ENCODE results near the gene XRN2. TPM values are rescaled to one million over a fixed set of nuclear protein-coding genes. Genes with fewer than 3 reads are reported as not detected.

Gene XRN2
- total RNA-seq, 1 experiment from 2014 or later: 118 TPM

DNA sequence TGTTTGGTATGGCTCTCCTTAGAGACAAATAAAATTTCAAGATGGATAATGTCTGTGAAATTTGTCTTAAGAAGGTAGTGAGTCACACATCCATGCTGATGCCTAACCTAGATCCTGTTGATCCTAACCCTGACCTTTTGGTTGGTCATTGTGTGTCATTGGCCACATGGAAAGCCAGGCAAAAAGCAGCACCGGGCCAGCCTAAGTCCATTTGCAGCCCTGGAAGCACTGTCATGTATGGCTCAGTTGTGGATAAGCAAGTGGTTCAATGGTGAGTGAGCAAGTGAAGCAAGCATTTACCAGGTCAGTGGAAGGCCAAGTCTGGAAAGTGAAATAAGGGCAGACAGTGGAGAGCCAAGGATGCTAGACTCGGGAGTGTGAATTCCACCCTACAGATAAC is 12.1 kb upstream of the XRN2 start (continued):
- TF ChIP-seq, protein P1, sequence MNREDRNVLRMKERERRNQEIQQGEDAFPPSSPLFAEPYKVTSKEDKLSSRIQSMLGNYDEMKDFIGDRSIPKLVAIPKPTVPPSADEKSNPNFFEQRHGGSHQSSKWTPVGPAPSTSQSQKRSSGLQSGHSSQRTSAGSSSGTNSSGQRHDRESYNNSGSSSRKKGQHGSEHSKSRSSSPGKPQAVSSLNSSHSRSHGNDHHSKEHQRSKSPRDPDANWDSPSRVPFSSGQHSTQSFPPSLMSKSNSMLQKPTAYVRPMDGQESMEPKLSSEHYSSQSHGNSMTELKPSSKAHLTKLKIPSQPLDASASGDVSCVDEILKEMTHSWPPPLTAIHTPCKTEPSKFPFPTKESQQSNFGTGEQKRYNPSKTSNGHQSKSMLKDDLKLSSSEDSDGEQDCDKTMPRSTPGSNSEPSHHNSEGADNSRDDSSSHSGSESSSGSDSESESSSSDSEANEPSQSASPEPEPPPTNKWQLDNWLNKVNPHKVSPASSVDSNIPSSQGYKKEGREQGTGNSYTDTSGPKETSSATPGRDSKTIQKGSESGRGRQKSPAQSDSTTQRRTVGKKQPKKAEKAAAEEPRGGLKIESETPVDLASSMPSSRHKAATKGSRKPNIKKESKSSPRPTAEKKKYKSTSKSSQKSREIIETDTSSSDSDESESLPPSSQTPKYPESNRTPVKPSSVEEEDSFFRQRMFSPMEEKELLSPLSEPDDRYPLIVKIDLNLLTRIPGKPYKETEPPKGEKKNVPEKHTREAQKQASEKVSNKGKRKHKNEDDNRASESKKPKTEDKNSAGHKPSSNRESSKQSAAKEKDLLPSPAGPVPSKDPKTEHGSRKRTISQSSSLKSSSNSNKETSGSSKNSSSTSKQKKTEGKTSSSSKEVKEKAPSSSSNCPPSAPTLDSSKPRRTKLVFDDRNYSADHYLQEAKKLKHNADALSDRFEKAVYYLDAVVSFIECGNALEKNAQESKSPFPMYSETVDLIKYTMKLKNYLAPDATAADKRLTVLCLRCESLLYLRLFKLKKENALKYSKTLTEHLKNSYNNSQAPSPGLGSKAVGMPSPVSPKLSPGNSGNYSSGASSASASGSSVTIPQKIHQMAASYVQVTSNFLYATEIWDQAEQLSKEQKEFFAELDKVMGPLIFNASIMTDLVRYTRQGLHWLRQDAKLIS (CRISPR knock-in tag; IDR thresholded peaks at IDR 0.05; ENCODE audit: borderline replicate concordance): no peak
- TF ChIP-seq, protein P2, sequence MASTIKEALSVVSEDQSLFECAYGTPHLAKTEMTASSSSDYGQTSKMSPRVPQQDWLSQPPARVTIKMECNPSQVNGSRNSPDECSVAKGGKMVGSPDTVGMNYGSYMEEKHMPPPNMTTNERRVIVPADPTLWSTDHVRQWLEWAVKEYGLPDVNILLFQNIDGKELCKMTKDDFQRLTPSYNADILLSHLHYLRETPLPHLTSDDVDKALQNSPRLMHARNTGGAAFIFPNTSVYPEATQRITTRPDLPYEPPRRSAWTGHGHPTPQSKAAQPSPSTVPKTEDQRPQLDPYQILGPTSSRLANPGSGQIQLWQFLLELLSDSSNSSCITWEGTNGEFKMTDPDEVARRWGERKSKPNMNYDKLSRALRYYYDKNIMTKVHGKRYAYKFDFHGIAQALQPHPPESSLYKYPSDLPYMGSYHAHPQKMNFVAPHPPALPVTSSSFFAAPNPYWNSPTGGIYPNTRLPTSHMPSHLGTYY (CRISPR knock-in tag; IDR thresholded peaks at IDR 0.05): no peak
- no peak for TF ChIP-seq JAZF1 (CRISPR knock-in tag; IDR thresholded peaks at IDR 0.05)
- TF ChIP-seq, protein P3, sequence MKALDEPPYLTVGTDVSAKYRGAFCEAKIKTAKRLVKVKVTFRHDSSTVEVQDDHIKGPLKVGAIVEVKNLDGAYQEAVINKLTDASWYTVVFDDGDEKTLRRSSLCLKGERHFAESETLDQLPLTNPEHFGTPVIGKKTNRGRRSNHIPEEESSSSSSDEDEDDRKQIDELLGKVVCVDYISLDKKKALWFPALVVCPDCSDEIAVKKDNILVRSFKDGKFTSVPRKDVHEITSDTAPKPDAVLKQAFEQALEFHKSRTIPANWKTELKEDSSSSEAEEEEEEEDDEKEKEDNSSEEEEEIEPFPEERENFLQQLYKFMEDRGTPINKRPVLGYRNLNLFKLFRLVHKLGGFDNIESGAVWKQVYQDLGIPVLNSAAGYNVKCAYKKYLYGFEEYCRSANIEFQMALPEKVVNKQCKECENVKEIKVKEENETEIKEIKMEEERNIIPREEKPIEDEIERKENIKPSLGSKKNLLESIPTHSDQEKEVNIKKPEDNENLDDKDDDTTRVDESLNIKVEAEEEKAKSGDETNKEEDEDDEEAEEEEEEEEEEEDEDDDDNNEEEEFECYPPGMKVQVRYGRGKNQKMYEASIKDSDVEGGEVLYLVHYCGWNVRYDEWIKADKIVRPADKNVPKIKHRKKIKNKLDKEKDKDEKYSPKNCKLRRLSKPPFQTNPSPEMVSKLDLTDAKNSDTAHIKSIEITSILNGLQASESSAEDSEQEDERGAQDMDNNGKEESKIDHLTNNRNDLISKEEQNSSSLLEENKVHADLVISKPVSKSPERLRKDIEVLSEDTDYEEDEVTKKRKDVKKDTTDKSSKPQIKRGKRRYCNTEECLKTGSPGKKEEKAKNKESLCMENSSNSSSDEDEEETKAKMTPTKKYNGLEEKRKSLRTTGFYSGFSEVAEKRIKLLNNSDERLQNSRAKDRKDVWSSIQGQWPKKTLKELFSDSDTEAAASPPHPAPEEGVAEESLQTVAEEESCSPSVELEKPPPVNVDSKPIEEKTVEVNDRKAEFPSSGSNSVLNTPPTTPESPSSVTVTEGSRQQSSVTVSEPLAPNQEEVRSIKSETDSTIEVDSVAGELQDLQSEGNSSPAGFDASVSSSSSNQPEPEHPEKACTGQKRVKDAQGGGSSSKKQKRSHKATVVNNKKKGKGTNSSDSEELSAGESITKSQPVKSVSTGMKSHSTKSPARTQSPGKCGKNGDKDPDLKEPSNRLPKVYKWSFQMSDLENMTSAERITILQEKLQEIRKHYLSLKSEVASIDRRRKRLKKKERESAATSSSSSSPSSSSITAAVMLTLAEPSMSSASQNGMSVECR (CRISPR knock-in tag; IDR thresholded peaks at IDR 0.05; ENCODE audit: borderline replicate concordance): no peak
- no peak for TF ChIP-seq SP1 (CRISPR knock-in tag; conservative IDR thresholded peaks at IDR 0.05)
- TF ChIP-seq FOXK1 (CRISPR knock-in tag; IDR thresholded peaks at IDR 0.05): no peak

DNA sequence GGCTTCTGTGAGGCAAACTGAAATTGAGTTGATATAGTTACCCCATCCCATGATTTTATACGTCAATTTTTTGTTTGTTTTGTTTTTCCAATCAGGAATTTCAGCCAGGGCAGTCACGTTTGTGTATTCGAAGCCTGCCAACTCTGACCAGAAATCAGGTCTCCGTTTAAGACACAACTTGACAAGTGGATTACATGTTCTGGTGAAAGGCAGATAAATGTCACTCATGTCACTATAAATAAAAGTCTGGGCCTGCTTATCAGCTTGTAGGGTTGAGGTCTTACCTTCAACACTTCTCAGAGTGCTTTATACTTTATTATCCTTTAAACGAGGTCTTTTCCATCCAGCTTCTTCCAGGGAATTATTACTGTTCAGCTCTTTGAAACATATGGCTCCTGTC is 8.4 kb upstream of the XRN2 start:
- no peak for ATAC-seq
- H3K27me3 Mint-ChIP-seq (ENCODE audit: low read depth): no peaks in the 10 kb centered on the region; the same call in 1 of the 2 replicates
- POLR2A ChIA-PET: interaction anchor here (1.0 kb wide), 1 partner anchor 8 kb away, joined by 3 read pairs; the partner anchor contains the start of gene XRN2

More for the DNA sequence above, 8.4 kb upstream of the XRN2 start:
- Mint-ChIP-seq H3K4me1 (peaks cover 12% of the 10 kb centered on the region), H3K4me3 (no peak overlapping the region), H3K27ac (no peak overlapping the region), H3K9me3 (peaks cover 8% of the 10 kb centered on the region), H3K36me3 (no peaks in the 10 kb centered on the region)
- no peak for DNase-seq (ENCODE audit: low spot score)
- CTCF ChIA-PET: no interaction called here
- no peak for TF ChIP-seq ESRRA (CRISPR knock-in tag; IDR thresholded peaks at IDR 0.05; ENCODE audit: borderline replicate concordance)
- TF ChIP-seq, protein P4, sequence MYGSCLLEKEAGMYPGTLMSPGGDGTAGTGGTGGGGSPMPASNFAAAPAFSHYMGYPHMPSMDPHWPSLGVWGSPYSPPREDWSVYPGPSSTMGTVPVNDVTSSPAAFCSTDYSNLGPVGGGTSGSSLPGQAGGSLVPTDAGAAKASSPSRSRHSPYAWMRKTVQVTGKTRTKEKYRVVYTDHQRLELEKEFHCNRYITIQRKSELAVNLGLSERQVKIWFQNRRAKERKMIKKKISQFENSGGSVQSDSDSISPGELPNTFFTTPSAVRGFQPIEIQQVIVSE (CRISPR knock-in tag; IDR thresholded peaks at IDR 0.05; ENCODE audit: borderline replicate concordance): no peak
- TF ChIP-seq, protein P5, sequence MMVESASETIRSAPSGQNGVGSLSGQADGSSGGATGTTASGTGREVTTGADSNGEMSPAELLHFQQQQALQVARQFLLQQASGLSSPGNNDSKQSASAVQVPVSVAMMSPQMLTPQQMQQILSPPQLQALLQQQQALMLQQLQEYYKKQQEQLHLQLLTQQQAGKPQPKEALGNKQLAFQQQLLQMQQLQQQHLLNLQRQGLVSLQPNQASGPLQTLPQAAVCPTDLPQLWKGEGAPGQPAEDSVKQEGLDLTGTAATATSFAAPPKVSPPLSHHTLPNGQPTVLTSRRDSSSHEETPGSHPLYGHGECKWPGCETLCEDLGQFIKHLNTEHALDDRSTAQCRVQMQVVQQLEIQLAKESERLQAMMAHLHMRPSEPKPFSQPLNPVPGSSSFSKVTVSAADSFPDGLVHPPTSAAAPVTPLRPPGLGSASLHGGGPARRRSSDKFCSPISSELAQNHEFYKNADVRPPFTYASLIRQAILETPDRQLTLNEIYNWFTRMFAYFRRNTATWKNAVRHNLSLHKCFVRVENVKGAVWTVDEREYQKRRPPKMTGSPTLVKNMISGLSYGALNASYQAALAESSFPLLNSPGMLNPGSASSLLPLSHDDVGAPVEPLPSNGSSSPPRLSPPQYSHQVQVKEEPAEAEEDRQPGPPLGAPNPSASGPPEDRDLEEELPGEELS (CRISPR knock-in tag; IDR thresholded peaks at IDR 0.05): no peak
- TF ChIP-seq, protein P6, sequence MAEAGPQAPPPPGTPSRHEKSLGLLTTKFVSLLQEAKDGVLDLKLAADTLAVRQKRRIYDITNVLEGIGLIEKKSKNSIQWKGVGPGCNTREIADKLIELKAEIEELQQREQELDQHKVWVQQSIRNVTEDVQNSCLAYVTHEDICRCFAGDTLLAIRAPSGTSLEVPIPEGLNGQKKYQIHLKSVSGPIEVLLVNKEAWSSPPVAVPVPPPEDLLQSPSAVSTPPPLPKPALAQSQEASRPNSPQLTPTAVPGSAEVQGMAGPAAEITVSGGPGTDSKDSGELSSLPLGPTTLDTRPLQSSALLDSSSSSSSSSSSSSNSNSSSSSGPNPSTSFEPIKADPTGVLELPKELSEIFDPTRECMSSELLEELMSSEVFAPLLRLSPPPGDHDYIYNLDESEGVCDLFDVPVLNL (CRISPR knock-in tag; IDR thresholded peaks at IDR 0.05; ENCODE audit: borderline replicate concordance, low read depth): no peak
- no peak for TF ChIP-seq HMGA2 (CRISPR knock-in tag; IDR thresholded peaks at IDR 0.05)
- no peak for TF ChIP-seq NR2C2 (CRISPR knock-in tag; IDR thresholded peaks at IDR 0.05)
- TF ChIP-seq, protein P7, sequence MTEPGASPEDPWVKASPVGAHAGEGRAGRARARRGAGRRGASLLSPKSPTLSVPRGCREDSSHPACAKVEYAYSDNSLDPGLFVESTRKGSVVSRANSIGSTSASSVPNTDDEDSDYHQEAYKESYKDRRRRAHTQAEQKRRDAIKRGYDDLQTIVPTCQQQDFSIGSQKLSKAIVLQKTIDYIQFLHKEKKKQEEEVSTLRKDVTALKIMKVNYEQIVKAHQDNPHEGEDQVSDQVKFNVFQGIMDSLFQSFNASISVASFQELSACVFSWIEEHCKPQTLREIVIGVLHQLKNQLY (CRISPR knock-in tag; IDR thresholded peaks at IDR 0.05): no peak
- no peak for TF ChIP-seq ZNF232 (CRISPR knock-in tag; IDR thresholded peaks at IDR 0.05)
- no peak for TF ChIP-seq GTF2I (CRISPR knock-in tag; conservative IDR thresholded peaks at IDR 0.05)
- no peak for TF ChIP-seq CBFB (CRISPR knock-in tag; IDR thresholded peaks at IDR 0.05; ENCODE audit: low read depth)
